Measurements from ENCODE around the gene DMRTA1.

- TF ChIP-seq CTCF (IDR thresholded peaks at IDR 0.05) (no peak), POLR2AphosphoS5 (IDR thresholded peaks at IDR 0.05) (no peak)
Observed at GRCh38 chr9:22483528-22484070, 37.0 kb downstream of the DMRTA1 start.

All from transverse colon (tissue), 4 donors.